Thoracic aorta (tissue), 2 donors: ENCODE results near the gene FOXG1. TPM values are rescaled to one million over a fixed set of nuclear protein-coding genes. Genes with fewer than 3 reads are reported as not detected.
A peak's percentile ranks its signal among the peaks of the same experiment; 100 is the strongest.

ENCODE experiments used
- ATAC-seq: fragments of 150-250 bp; one replicate; pipeline ENCODE4 v1.8.0; 2017; ENCODE audit warnings: low read depth; ENCODE audit not compliant: insufficient number of reproducible peaks, low FRiP score
- DNase-seq: peaks from one replicate; pipeline ENCODE4 v3.0.0-alpha.2; 2020; ENCODE audit warnings: low spot score
- H3K27ac ChIP-seq, 2 donors: fragments of 200-600 bp; sonication (generic); 1 replicate in 1 of 2; 2 replicates in 1 of 2; pipeline ENCODE4 v1.5.1; 2016; ENCODE audit warnings: mild to moderate bottlenecking in 2 of 2, moderate library complexity in 2 of 2
- H3K27me3 ChIP-seq: fragments of 200-600 bp; sonication (generic); replicated peaks from 2 replicates; pipeline ENCODE4 v1.6.0; 2016; ENCODE audit warnings: mild to moderate bottlenecking; ENCODE audit not compliant: insufficient read depth
- H3K36me3 ChIP-seq: fragments of 200-600 bp; sonication (generic); one replicate; pipeline ENCODE4 v1.5.1; 2016
- H3K4me1 ChIP-seq, 2 donors: fragments of 200-600 bp; sonication (generic); 1 replicate in 1 of 2; 2 replicates in 1 of 2; pipeline versions ENCODE4 v1.5.1 to v1.6.0; 2016; ENCODE audit warnings: low read depth in 2 of 2, mild to moderate bottlenecking in 1 of 2; ENCODE audit not compliant: control insufficient read depth in 1 of 2
- H3K4me3 ChIP-seq: fragments of 200-600 bp; sonication (generic); 2 replicates; pipeline ENCODE4 v1.5.1; 2016; ENCODE audit warnings: mild to moderate bottlenecking
- H3K9me3 ChIP-seq: fragments of 200-600 bp; sonication (generic); 2 replicates; pipeline ENCODE4 v1.5.1; 2016
- total RNA-seq, 2 donors: library from RNA; depleted of rRNA; stranded (reverse); fragments of >200 nt; gene quantifications; one replicate each; pipeline versions ENCODE4 v1.1.0 to v1.2.3, GENCODE V29; 2016
- TF ChIP-seq, protein P1 (sequence below): fragments of 200-600 bp; sonication (generic); IDR thresholded peaks from one replicate; pipeline ENCODE4 v1.5.1; 2019; ENCODE audit warnings: antibody characterized with exemption

FOXG1 gene
- total RNA-seq, 2 donors from 2014 or later, result 0.28 TPM; not detected in 1

DNA sequence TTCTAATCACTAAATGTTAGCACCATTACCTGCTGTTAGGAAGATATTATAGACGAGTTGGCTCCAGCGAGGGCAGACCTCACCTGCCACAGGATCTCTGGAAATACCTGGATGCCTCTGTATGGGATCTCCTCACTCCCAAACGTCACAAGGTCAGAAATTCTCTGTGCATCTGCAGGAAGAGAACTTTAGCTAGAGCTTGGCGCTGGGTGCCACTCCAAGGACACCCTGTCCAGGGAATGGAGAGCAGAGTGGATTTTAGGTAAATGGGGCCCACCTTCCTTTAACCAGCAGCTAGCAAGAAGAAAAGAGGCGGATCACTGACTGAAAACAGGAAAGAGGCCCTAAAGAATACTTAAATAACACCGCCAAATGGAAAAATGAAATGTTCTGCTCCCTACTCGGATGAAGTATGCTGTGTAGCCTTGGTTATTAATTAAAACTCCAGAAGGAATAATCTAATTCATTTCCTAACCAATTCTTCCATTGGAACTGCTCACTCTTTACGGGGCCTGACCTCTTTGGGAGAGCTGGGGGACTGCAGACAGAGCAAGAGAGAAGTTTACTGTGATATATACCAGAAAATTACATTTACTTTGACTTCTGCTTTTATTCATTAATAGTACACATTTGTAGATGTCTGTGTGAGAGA lies 4.2 kb upstream of the FOXG1 start:
- H3K9me3 ChIP-seq, result no peaks in the 10 kb centered on the region
- no peak for DNase-seq
- ATAC-seq, result no peak
- TF ChIP-seq, protein P1, sequence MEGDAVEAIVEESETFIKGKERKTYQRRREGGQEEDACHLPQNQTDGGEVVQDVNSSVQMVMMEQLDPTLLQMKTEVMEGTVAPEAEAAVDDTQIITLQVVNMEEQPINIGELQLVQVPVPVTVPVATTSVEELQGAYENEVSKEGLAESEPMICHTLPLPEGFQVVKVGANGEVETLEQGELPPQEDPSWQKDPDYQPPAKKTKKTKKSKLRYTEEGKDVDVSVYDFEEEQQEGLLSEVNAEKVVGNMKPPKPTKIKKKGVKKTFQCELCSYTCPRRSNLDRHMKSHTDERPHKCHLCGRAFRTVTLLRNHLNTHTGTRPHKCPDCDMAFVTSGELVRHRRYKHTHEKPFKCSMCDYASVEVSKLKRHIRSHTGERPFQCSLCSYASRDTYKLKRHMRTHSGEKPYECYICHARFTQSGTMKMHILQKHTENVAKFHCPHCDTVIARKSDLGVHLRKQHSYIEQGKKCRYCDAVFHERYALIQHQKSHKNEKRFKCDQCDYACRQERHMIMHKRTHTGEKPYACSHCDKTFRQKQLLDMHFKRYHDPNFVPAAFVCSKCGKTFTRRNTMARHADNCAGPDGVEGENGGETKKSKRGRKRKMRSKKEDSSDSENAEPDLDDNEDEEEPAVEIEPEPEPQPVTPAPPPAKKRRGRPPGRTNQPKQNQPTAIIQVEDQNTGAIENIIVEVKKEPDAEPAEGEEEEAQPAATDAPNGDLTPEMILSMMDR, result no peak
- H3K27ac ChIP-seq, result no peak overlapping the region
- H3K36me3 ChIP-seq, result no peaks in the 10 kb centered on the region
- H3K27me3 ChIP-seq, result peaks cover 25% of the 10 kb centered on the region
- H3K4me1 ChIP-seq, result peaks cover 12 to 20% of the 10 kb centered on the region in 2 donors
- H3K4me3 ChIP-seq, result no peak overlapping the region

DNA sequence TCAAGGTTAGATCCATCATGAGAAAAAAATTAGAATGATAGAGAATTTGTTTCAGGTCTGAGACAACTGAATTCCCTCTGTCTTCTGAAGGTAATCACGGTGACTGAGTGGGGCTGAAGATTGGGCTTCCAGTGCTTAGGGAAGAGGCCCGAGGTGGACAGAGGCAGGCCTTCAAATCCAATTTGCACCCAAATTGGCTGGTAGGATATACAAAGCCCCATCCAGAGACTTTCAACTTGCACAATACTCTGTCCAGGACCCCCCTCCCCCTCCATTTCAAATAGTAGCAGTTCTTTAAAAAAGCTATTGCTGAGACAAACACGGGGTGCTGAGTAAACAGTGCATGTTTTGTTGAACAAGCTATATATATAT lies 3.6 kb upstream of the FOXG1 start:
- TF ChIP-seq, protein P1, result no peak
- Histone ChIP-seq H3K4me1 (peaks cover 12 to 20% of the 10 kb centered on the region in 2 donors), H3K9me3 (no peaks in the 10 kb centered on the region), H3K36me3 (no peaks in the 10 kb centered on the region), H3K4me3 (no peak overlapping the region), H3K27ac (no peak overlapping the region), H3K27me3 (peaks cover 27% of the 10 kb centered on the region)
- ATAC-seq, result no peak
- DNase-seq, result no peak

DNA sequence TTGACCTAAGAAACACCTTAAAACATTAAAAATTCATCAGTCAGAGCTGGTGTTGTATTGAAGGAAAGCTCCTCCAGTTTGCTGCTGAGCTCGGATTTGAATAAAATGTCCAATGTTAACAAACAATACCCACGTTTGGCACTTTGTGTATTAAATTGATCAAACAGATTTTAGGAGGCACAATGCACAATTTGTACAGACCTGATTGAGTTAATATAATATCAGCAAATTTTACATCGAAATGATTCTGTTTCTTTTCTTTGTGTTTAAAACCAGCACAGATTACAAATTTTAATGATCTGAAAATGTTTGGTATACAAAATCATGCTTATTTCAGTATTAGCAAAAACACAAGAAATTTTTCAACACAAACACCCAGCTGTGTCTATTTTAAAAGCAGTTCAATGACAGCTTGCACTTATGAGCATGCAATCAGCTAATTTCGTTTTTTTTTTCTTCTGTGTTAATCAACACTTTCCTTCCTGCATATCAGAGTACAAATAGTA lies 2.8 kb upstream of the FOXG1 start:
- no peak overlapping the region for H3K4me3 ChIP-seq
- no peak overlapping the region for H3K27ac ChIP-seq
- no peak for DNase-seq
- ATAC-seq, result no peak
- H3K4me1 ChIP-seq, result peaks cover 12 to 20% of the 10 kb centered on the region in 2 donors
- H3K36me3 ChIP-seq, result no peaks in the 10 kb centered on the region
- peaks cover 27% of the 10 kb centered on the region for H3K27me3 ChIP-seq
- TF ChIP-seq, protein P1, result no peak
- no peaks in the 10 kb centered on the region for H3K9me3 ChIP-seq

DNA sequence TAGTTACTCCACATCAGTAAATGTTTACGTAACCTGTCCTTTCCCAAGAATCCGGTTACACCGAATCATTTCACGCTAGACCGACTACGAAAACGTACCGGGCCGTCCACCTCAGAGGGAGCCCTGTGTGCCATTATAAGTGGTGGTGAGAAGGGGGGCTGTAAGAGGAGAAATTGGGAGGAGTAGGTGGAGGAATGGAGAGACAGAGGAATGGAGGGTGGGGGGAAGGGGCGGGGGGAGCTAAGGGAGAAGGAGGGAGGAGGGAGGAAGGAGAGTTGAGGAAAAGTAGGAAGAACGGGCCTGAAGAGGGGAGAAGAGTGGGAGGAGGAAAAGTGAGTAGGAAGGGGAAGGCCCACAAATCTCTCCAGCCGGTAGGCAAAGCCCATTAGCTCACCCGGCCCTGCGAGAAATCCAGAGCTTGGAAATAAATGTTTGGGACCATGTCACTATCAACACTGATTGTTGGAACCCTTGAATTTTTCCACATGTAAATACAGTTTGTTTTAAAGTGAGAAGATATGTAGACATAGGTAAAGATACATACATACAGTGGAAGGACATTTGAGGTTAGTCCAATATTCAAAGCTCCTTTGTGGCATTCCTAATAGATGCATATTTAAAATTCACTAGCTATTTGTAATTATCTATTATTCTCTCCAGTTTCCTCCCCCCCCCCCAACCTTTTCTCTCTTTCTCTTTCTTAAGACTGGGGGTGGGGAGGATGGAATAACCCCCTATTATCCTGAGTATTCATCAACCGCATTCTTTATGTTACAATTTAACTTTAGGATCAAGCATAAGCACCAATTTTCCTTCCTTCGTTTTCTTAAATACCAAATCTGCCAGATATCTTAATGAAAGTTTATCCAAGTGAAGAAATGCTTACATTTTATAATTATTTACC lies 2.1 kb upstream of the FOXG1 start:
- H3K36me3 ChIP-seq, result no peaks in the 10 kb centered on the region
- no peak overlapping the region for H3K27ac ChIP-seq
- peaks cover 12 to 17% of the 10 kb centered on the region in 2 donors for H3K4me1 ChIP-seq
- DNase-seq (no peak), ATAC-seq (no peak)
- peaks cover 21% of the 10 kb centered on the region for H3K27me3 ChIP-seq
- TF ChIP-seq, protein P1, result no peak
- no peaks in the 10 kb centered on the region for H3K9me3 ChIP-seq
- H3K4me3 ChIP-seq, result no peak overlapping the region

DNA sequence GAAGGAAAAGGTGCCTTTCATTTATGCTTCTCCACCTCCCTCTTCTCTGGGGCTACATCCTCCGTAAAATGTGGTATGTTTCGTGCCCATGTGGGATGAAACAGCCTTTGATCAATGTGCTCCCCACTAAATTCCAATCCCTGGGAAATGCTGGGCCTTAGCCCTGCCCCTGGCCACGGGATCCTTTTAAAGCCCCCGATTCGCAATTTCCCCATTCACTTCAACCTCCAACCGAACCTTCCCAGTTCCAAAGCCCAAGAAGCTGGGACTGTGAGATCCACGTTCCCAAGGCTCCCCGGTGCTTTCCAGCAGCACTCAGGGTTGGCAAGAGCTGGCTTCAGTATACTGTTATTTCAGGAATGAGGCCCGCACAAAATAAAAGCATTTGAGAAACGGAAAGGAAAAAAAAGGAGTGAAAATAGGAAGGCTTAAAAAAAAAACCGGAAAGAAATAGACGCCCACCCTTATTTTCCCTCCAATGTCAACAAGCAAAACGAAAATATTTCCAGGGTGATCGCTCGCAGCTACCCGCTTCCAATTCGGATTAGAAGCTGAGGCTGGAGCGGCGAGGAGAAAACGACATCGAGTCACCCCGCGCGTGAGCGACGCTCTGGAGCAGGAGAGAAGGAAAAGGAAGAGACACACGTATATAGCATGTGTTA lies 1.3 kb upstream of the FOXG1 start:
- no peak for DNase-seq
- TF ChIP-seq, protein P1, result no peak
- Histone ChIP-seq H3K4me3 (peak overlapping the region; percentile 70), H3K27me3 (peaks cover 13% of the 10 kb centered on the region), H3K4me1 (peaks cover 12 to 13% of the 10 kb centered on the region in 2 donors), H3K27ac (no peak overlapping the region), H3K9me3 (no peaks in the 10 kb centered on the region), H3K36me3 (no peaks in the 10 kb centered on the region)
- no peak for ATAC-seq
